GM21390 (cell line): ENCODE measurements around the gene CLSTN2.

Experiments
- ATAC-seq: cut with Tn5 transposase; IDR thresholded peaks from one replicate; pipeline ENCODE4 v1.9.1; 2021; ENCODE audit not compliant: unreplicated experiment

Gene CLSTN2

DNA sequence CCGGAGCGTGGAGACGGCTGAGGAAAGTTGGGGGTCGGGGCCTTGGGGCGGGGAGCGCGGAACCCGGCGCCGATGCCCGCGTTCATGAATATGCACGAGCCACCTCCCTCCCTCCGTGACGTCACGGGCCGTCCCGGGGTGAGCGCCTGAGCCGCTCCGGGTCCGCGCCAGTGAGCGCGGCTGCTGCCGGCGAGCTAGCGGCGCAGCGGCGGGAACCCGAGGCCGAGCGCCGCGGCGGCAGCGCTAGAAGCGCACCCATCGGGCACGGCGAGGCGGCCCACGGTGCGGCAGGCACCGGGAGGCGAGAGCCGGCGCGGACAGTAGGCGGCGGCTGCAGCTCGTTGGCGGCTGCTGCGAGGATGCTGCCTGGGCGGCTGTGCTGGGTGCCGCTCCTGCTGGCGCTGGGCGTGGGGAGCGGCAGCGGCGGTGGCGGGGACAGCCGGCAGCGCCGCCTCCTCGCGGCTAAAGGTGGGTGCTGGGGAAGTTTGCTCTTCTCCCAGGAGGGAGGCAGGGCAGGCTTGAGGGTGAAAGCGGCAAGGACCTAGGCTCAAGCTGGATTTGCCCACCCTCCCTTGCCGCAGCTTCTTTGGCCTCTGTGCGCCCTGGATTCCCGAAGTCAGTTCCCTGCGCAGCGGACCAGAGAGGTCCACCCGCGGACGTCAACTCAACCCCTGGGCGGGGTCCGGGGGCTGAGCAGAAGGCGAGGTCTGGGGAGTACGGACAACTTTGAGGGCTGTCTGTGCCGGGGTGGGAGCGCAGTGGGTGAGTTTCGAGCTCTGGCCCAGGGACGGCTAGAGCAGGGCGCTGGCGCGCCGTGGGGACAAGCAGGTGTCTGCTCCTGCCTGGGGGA, at the start of gene CLSTN2:
Gene CLSTN2, plus strand, starts transcription at position 170 of the 850 bp plus-strand sequence.
- ATAC-seq = peak; percentile 75

GRCh38 chr3:139887431-139887830, 47.6 kb upstream of the CLSTN2 start:
- ATAC-seq = no peak

- ATAC-seq = no peak
Observed at GRCh38 chr3:139888561-139889140, 46.3 kb upstream of the CLSTN2 start.

DNA sequence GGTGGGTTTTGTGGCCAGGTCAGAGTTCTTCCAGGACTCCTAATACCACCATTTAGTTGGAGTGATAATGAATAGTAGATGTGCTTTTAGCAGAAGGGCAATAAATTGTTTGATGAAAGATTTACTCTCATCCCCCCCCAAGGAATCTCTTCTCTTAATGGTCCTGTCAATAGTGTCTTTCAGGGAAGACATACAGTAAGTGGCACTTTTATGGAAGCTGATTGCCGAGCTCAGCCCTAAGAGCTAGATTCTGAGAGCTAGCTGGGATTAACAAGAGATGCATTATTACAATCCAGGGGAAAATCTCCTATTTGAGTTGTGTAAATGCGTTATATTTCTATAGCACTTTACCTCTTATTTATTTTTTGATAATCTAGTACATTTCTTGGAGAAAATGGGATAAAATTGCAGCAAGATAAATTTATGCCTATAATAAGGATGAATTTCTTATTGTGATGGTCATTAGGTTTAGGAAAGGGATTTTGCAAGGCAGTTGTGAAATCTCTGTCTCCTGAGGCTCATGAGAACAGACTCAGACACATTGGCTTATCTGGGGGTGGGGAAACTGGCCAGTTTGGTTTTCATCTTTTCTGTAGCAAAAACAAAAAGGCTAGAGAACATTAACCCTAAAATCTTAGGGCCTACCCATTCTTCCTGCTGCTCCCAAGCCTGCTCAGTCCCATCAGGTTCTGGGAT, 41.6 kb upstream of the CLSTN2 start:
- no peak for ATAC-seq

DNA sequence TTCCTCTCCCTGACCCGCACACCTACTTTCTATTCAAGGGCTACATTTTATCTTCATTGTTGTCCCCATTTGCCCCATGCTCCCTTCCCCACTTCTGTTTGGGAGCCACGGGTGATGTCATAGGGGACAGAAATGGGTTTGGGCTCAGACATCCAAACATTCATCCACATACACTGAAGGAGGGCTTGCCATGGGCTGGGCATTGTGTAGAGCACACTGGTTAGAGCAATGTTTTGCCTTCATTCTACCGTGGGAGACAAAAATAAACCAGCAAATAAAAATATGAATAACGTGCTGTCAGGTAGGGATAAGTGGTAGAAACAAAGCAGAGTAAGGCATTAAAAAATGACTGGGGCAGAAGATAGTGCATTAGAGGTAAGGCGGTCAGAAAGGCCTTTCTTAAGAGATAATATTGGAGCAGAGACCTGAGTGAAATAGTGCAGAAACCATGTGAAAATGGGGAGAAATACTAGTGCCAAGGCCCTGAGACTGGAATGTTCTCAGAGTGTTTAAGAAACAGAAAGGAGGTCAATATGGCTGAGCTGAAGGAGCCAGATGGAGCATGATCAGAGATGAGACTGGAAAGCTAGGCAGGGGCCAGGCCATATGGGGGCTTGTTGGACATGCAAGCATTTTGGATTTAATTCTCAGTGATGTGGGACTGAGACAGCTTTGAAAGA, 40.9 kb upstream of the CLSTN2 start:
- ATAC-seq = no peak

GRCh38 chr3:139894643-139894989, 40.4 kb upstream of the CLSTN2 start:
- ATAC-seq = no peak

GRCh38 chr3:139897759-139898158, 37.2 kb upstream of the CLSTN2 start:
- no peak for ATAC-seq

DNA sequence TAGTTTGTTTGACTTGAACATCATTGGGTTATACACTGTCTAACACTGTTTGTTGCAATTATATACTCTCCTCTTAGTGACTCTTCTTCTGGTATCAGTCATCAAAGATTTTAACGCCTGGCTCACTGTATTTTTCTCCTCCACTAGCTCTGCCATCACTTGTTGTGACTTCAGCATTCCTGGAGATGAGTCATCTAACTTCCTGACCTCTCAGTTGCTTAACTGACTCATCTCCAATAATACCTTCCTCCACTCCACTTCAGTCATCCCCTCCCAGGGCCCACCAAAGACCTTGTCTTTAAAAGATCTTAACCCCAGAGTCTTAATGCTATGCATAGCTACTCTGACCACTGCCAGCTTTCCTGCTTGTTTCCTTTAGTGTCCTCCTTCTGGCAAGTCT, 28.6 kb upstream of the CLSTN2 start:
- no peak for ATAC-seq

- no peak for ATAC-seq
Observed at GRCh38 chr3:139909811-139910210, 25.2 kb upstream of the CLSTN2 start.

GRCh38 chr3:139916271-139916670, 18.7 kb upstream of the CLSTN2 start:
- no peak for ATAC-seq

DNA sequence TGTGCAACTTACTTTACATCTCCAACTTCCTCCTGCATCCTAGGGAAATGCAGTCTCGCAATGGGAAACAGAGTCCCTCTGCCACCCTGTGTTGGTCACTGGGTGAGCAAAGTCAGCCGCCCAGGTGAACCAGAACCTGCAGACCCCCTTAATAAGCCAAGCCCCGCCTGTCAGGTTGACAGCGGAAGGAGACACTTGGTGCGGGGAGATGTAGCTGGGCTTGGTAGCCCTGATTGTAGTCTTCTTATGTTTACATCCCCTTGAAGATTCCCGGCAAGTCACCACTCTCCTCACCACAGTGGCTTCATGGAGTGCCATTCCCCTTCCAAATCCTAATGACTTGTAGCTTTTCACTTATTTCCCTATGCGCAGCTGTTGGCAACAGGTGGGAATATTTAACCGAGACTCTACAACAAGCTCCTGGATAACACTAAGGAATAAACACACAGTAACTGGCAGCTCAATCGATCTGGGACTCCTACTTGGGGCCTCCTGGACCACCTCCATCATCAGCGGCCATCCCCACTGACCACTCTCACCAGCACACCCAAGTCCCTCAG, 17.7 kb upstream of the CLSTN2 start:
- ATAC-seq = no peak

GRCh38 chr3:139928708-139929505, 6.1 kb upstream of the CLSTN2 start:
- no peak for ATAC-seq

- no peak for ATAC-seq
Observed at GRCh38 chr3:139930211-139930610, 4.8 kb upstream of the CLSTN2 start.

DNA sequence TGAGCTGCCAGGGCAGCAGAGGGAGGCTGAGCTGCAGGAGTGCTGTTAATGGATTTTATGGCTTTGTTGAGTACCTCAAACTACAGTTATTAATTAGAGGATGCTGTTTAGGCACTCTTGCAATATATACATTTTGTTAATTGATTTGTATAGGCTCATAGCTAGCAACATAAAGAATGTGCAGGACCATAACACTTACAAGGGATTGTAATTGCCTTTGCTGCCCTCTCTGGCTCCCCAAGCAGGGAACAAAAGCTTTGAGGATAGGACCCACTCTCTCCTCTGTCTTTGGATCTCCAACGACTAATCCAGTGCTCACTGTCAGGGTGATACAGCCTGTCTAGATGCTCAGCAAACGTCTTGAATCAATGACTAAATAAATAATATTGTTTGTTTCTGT, 1.2 kb upstream of the CLSTN2 start:
- ATAC-seq = no peak

GRCh38 chr3:139934613-139935015, 371 bp upstream of the CLSTN2 start:
- peak; percentile 20 for ATAC-seq

DNA sequence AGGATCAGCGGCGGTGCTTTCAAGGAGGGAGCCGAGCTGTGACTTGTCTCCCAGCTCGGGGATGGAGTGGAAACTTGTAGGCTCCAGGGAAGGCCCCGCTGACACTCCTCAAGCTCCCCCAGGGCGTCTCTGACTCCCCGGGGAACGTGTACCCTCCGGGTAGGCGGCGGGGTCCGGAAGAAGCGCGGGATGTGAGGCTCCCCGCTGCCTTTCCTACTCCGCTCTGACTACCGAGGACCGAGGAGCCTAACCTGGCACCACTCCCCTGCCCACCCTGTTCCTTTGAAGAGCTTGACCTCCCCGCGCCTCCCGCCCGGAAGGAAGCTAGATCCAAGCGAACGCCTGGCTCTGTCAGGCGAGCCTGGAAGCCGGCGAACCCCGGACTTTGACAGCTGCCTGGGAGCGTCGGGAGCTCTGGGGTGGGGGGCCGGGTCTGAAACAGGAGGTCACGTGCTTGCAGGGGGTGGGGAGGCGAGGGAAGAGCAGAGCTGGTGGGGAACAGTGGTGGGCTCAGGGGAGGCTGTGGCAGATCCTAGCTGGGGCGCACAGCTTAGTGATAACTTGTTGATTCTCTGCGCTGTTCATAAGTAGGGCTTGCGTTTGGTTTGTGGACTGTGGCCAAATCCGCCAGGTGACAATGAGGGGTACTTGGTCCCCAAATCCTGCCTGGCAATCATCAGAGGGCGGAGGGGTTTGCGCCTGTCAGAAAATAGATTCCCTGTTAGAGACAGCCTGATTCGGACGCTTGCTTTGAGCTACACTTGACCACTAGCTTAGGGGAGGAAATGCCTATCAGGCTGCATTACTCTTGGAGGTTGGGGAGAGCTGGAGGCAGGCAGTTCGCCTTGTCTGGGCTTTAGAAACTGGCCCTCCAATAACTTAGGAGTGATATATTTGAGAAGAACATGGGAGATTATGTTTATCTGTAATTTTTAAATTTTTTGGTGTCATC, 1.2 kb downstream of the CLSTN2 start:
- no peak for ATAC-seq

- no peak for ATAC-seq
Observed at GRCh38 chr3:139937674-139938279, 2.8 kb downstream of the CLSTN2 start.

- ATAC-seq = no peak
Observed at GRCh38 chr3:139939681-139940190, 4.8 kb downstream of the CLSTN2 start.

DNA sequence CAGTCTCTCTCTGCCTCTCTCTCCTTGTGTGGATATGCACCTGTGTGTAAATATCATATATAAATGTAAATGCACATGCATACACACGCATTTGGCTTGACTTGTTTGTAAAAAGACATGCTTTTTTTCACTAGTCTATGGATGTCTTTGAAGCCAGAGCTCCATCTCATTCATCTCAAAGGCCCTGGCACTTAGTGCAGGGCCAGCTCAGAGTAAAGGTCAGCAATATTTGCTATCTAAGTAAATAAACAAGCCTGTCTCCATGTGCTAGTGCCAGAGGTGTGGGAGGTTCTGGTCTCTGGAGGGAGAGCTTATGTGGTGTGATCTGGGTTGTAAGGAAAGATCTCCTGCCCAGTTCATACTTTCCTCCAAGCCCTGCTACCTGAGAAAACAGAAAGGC, 5.6 kb downstream of the CLSTN2 start:
- ATAC-seq = no peak
